HG03159 (cell line): ENCODE measurements around the gene CLN5.
A peak's percentile ranks its signal among the peaks of the same experiment; 100 is the strongest.
"Not testable (repeated sequence)": the region's sequence is repeated elsewhere in the genome, so short reads cannot be mapped to it uniquely, and the experiment has no call there.

Experiments used
- ATAC-seq: cut with Tn5 transposase; IDR thresholded peaks from one replicate; pipeline ENCODE4 v1.9.1; 2021; ENCODE audit warnings: mild to moderate bottlenecking, moderate library complexity; ENCODE audit not compliant: unreplicated experiment

CLN5 gene

DNA sequence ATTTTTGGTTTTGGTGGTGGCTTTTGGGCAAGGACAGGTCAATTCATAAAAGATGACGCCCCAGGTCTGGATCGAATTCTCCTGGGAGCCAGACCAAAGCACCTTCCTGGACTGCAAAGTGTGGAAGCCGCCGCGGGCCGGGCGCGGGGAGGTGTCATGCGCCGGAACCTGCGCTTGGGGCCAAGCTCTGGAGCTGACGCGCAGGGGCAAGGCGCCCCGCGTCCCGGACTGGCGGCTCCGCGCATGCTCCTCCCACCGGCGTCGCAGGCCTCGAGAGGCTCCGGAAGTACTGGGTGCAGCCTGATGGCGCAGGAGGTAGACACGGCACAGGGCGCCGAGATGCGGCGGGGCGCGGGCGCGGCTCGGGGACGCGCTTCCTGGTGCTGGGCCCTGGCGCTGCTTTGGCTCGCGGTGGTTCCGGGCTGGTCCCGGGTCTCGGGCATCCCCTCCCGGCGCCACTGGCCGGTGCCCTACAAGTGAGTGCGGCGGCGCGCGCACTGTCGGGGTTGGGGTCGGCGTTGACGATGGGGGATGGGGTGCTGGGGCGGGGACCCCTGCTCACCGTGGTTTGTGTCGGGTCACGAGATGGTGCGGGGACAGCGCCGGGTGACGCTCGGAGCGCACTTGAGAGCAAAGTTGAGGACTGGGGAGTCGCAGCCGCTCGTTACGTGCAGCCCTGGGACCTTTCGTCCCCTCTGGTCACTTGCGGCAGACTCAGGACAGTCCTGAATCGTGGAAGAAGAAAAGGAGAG lies at the start of gene CLN5:
Gene CLN5, plus strand, starts transcription at position 286 of the 752 bp plus-strand sequence. Its CDS starts 18 bp downstream, at position 304.
- ATAC-seq = peak; percentile 96

DNA sequence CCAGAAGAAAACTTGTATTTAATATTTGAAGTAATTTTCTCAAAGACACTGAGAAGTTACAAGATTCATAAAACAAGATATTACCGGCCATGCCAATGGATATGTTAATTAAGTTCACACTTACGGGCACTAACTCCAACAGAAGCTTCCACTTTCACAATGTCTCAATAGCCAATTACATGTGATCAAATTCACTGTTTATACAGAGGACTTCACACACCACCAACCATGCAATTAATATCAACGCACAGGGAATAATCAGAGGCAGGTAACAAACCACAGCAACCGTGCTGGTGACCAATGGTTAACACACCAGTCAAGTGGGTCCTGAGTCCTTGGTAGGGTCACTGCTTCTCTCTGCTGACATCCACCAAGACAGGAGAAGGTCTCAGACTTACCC lies 49.5 kb upstream of the CLN5 start:
- ATAC-seq = no peak

DNA sequence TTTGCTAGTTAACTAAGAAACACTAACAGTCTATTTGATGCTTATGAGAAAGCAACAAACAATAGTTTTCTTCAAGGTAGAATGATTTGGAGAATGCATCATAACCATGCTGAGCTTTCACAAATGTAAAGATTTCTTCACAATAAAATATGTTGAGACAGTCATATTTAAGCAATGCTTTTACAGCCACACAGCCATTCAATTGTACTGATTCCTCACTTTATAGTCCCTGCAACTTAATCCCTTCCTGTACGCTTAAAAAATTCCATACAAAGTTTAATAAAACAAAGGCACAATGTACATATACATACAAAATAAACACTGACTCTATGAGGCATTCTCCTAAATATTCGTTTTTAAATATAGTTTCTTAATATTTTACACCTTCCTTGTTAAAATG lies 48.2 kb upstream of the CLN5 start:
- no peak for ATAC-seq

DNA sequence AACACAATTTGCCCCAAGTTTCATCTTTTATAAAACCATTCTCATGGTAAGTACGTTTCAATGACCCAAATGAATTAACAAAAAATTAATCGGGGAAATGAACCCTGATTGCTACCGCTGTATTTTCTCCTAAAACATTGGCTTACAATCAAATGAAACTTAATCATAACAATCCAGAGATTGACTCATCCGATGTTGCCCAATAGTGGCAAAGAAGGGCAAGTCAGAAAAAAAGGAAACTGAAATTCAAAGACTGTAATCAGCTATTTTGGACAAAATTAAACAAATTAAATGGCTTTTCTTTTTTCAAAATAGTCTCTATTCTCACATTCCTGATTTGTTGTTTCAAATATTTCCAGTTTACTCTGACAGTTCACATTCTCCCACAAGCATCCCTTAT lies 47.4 kb upstream of the CLN5 start:
- no peak for ATAC-seq

- ATAC-seq = no peak
Observed at GRCh38 chr13:76948149-76948548, 43.7 kb upstream of the CLN5 start, which contains the start of gene ACOD1. ACOD1 (plus strand) TSS chr13:76948511; CDS start chr13:76948559, 48 bp downstream.

DNA sequence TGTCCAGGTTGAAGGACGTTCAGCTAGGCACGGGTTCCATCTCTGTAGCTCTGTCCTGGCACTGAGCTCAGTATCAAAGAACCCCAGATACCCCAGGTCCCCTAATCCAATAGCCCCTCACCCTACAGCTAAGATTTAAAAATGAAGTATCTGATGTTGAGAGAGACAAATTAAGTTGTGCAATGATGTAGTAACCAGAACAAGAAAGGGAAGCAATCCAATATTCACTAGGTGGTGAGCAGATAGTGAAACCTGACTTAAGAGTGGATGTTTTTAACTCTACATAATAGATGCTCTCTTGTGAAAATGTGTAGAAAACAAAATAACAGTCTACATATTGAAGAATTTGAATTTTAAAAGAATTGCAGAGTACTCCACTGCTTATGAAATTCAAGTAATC lies 41.8 kb upstream of the CLN5 start:
- ATAC-seq = no peak

DNA sequence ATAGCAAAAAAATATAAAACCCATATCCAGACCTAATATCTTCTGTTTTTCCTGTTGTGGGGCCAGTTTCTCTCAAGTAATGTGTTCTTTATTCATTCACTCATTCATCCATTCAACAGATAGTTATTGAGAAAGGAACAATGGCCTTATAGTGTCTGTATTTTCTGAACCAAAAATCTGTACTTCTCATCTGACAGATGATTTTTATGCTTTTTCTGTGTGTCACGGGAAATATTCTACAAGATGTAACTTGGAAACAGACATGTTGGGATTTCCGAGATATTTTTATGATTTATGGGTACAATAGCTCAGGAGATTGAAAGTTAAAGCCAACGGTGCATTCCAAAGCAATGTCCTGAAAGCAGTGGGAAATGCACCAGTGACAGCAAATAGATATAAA lies 37.9 kb upstream of the CLN5 start:
- ATAC-seq = no peak

- no peak for ATAC-seq
Observed at GRCh38 chr13:76954538-76954937, 37.3 kb upstream of the CLN5 start.

DNA sequence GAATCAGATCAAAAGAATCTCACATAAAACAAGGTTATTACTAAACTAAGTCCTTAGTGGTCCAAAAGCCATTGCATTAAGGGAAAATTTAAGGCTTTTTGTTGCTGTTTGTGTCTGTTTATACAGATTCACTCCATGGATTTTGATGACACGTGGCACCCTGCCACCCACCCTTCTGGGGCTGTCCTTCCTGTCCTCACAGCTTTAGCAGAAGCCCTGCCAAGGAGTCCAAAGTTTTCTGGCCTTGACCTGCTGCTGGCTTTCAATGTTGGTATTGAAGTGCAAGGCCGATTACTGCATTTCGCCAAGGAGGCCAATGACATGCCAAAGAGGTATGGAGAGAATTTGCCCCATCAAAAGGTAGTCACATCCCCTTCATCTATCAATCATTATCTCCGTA lies 36.7 kb upstream of the CLN5 start:
- ATAC-seq = no peak

DNA sequence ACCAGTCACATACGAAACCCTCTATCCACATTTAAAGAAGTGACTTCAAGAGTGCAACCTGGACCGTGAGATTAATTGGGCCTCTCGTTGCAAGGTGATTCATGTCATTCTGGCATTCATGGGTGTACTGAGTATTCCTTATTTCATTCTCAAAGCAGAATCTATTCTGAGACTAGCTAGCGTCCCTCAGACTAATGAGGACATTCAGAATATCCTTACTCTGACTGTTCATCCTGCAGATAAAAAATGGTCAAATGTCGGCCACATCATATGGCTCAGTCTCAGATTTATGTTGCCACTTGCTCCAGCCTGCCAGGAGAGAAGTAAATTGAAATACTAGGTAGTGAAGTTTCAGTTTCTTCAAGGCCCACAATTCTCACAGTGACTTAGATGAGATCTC lies 36.2 kb upstream of the CLN5 start:
- no peak for ATAC-seq

- ATAC-seq = no peak
Observed at GRCh38 chr13:76958841-76959432, 32.9 kb upstream of the CLN5 start.

DNA sequence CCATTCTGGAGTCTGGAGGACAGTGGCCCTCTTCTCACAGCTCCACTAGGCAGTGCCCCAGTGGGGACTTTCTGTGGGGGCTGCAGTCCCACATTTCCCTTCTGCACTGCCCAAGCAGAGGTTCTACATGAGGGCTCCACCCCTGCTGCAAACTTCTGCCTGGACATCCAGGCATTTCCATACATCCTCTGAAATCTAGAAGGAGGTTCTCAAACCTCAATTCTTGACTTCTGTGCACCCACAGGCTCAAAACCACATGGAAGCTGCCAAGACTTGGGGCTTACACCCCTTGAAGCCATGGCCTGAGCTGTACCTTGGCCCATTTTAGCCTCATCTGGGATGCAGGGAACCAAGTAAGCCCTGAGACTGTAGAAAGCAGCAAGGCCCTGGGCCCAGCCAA lies 32.1 kb upstream of the CLN5 start:
- not testable (repeated sequence) for ATAC-seq

- ATAC-seq = no peak
Observed at GRCh38 chr13:76965759-76966421, 26.0 kb upstream of the CLN5 start.

DNA sequence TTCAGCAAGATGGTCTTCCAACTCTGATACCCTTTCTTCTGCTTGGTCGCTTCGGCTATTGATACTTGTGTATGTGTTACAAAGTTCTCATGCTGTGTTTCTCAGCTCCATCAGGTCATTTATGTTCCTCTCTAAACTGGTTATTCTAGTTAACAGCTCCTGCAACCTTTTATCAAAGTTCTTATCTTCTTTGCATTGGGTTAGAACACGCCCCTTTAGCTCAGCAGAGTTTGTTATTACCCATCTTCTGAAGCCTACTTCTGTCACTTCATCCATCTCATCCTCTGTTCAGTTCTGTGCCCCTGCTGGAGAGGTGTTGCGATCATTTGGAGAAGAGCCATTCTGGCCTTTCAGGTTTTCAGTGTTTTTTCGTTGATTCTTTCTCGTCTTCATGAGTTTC lies 24.9 kb upstream of the CLN5 start:
- ATAC-seq = no peak

DNA sequence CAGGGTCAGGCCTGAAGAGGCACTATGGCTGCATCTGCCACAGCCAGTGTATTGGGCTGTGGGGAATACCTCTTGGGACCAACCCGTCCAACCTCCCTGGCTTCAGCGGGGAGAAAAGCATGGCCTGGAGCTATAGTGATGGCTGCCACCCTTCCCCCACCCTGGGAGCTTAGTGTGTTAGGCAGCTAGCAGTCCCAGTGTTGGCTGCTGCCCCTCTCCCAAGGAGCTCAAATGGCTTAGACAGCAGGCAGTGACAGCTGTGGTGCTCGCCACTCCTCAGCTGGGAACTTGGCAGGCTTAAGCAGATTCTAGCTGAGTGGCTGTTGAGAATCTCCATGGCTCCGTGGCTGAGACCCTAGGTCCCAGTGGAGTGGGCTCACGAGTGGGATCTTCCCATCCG lies 23.8 kb upstream of the CLN5 start:
- ATAC-seq = no peak

DNA sequence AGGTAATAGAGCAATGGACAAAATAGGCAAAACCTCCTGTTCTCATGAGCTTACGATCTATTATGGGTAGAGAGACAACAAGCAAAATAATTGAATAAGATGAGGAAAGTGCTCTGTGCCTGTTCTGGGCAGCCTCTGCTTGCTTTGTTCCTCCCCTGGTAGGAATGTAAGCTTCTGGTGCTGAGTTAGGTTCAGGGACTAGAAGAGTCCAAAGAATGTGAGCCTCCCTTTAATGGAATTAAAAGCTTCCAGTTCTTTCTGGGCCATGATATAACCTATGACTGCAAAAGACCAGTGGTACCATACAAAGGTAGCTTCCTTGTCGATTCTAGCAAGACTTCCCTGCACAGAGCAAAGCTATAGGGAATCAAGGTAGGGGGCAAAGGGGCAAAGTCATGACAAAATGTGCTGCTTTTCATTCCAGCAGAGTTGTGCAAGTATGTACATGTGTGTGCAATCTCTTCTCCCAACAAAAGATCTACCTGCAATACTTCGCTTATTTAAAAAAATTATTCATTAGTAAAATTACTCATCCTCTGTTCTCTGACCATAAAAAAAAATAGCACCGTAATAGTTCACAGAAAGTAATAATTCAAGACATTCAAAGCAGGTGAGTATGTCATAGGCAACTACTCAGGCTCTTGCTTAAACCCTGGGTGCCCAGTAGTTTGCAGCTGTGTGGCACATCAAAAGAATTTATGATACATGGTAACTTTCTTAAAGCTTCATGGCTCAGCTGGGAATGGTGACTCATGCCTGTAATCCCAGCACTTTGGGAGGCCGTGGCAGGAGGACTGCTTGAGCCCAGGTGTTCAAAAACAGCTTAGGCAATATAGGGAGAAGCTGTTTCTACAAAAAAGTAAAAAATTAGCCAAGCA lies 22.2 kb upstream of the CLN5 start:
- ATAC-seq = no peak

GRCh38 chr13:76971215-76971614 lies 20.7 kb upstream of the CLN5 start:
- ATAC-seq = peak; percentile 66

DNA sequence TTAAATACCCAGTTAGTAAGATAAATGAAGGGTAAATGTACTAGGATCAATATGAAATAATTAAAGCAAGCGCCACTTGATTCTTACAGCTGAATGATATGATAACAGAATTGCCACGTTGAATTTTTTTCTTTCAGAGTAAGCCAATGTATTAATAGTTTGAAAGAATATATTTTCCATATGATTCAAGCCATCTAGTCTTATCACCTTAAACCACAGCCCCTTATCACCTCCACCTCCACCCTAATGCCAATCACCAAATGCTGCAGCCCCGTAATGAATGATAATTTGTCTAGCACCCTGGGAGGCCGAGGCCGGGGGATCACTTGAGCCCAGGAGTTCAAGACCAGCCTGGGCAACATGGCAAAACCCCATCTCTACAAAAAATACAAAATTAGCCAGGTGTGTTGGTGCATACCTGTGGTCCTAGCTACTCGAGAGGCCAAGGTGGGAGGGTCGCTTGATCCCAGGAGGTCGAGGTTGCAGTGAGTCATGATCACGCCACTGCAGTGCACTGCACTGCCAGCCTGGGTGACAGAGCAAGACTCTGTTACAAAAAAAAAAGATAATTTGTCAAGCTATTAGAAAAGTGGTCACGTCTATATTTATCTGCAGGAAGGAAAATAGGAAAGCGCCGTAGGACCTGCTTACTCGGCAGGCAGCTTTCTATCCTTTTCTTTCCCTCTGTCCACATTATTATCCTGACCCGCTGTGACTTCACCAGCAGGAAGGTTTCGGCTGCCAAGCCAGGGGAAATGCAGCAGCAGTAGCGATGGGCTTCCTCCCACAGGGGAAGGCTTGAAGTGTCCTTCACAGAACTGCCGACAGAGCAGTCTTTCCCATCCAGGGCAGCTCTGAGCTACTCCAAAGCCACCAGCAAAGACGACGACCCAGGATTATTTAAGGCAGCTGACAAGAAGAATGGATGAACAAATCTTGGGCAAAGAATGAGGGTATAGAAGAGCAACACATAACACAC lies 19.7 kb upstream of the CLN5 start:
- ATAC-seq = no peak

DNA sequence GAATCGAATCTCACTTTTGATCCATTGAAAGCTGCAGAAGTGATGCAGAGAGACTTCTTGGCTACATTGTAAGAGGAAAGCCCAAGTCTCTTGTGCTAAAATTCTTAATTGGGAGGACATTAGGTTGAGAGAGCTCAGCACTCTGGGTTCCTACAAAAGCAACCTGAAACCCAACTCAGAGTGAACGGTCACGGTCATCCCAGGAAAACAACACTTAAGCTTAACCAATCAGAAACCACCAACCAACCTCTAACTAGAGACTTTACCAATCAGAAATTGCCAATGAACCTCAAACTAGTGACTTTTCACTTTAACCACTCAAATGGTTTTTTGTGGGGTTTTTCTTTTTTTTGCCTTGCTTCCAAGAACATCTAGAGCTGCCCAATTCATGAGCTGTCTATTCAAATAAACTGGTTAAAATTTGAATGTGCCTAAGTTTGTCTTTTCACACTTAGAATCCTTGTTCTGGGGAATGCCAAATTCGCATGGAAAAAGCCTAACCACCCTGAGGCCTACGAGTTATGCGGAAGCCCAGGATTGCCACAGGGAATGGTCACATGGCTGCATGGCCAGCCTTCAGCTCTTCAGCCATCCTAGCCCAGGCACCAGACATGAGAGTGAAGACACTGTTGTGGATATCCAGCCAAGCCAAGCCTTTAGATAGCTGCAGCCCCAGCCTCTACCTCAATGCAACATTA lies 17.8 kb upstream of the CLN5 start:
- ATAC-seq = no peak
